ENCODE results near the gene HOXA9.
A peak's percentile ranks its signal among the peaks of the same experiment; 100 is the strongest.

DNA sequence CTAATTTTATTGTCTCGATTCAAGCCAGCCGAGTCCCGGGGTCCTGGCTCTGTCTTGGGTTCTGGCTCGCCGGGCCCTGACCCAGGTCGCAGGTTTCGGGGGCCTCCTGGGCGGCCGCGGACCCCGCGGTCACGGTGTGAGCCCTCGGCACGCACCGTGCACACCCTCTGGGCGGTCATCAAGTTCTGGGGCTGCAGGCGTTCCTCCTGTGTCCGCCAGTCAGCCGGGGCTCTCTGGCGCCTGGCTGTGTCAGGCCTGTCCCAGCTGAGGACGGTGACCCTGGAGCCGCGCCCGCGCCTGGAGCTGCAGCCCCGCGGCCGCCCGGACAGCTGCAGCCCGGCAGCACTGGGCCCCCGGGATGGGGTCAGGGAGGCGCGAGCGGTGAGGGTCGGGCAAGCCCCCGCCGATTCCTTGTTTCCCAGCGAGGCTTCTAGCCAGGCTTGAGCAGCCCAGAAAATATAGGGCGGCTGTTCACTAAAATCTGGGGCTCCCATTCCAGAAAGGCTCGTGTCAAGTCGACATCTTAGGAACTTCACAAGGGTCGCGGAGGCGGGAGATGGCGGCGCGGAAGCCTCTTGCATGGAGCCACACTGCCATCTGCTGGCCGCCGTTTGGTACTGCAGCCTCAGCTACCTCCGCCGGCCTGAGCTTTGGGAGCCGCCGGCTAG, 4.7 kb downstream of the HOXA9 start:
- TF ChIP-seq CTCF (IDR thresholded peaks at IDR 0.05; ENCODE audit: low read depth, low read length) (peak; percentile 93), POLR2A (IDR thresholded peaks at IDR 0.05; ENCODE audit: extremely low read depth, insufficient read length) (no peak)

Measured in NB4 (cell line).